Urothelium cell line (cell line): ENCODE measurements around the gene BEND6.
"Not testable (repeated sequence)": the region's sequence is repeated elsewhere in the genome, so short reads cannot be mapped to it uniquely, and the experiment has no call there.

ENCODE experiments used
- DNase-seq: peaks from one replicate; pipeline ENCODE4 v3.0.0; 2011; ENCODE audit warnings: low spot score, mixed read lengths
- FAIRE-seq: peaks from 2 replicates; lab custom pipeline; 2011; peaks lifted over from hg19 to GRCh38; lab: Jason Lieb, UNC

BEND6 gene

DNA sequence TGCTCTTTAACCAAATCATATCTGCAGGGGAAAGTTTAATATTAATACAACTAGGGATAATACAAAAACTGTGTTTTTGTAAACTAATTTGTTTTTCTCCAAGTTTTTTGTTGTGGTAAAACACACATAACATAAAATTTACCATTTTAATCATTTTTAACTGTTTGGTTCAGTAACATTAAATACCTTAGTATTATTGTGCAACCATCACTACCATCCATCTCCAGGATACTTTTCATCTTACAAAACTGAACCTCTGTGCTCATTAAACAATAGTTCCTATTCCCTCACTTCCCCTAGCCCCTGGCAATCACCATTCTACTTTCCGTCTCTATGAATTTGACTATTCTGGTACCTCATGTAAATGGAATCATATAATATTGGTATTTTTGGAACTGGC, 15.9 kb downstream of the BEND6 start:
- DNase-seq: no peak
- no peak for FAIRE-seq

DNA sequence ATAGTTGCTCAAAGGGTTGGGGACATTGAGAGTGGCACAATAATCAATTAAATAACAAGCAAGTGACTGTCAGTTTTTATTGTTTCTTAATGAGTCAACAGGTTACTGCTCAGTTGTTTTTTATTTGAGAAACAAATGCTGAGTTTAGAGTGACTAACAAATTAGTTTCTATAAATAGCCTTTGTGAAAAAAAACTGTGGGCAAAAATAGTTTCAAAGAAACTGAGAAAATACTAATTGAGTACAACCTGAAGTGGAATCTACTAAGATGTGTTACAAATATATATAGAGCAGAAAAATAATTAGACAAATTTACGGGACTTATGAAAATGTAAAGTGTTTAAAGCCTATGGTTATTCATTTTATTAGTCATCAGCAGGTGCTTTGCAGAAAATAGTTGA, 22.3 kb downstream of the BEND6 start:
- DNase-seq (no peak), FAIRE-seq (no peak)

DNA sequence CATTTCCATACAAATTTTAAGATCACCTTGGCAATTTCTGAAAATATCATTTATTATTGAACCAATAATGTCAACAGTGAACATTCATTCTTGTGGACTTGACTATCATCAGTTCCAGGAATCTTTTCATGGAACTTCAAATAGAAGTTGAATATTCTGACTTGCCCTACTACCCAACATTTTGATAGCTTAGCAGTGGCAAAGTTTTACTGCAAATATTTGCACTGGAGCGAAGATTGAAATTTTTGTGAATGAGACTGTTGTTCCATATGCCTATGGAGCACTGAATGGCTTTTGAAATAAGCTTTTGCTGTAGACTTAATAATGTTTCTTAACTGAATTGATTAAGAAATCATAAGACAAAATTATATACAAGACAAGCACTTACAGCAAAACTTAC, 23.6 kb downstream of the BEND6 start:
- no peak for DNase-seq
- no peak for FAIRE-seq

DNA sequence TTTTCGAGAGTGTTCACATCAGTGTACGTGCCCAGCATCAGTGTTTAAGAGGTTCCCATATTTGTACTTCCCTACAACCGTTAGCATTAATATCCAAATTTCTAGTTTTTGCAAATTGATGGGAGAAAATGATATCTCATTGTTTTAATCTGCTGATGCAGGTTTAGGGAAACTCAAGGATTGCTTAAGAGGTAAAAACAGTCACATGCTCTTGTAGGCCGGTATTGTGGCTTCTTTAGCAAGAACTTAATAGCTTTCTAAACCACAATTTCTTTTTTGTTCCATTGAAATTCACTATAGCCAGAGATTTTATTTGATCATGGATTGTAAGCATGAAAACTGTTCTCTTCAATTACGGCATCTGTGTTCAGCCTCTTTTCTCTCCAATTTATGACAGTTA, 29.5 kb downstream of the BEND6 start:
- DNase-seq (no peak), FAIRE-seq (no peak)

DNA sequence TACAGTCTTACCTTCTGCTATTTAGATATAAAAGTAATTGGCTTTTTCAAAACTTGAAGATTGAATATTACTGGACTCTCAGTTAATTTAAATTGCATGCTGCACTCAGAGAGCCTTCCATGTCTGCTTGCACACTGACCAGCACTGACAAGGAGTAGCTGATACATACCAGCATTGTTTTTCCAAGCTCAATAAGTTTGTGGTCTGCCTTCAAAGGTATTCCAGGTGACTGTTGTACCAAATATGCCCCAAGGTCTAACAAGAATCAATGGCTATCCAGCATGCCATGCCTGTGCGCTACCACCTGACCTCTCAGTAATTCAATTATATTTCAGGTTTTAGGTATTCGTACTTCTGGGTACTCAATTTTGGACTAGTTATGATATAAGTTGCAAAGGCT, 30.0 kb downstream of the BEND6 start:
- FAIRE-seq (no peak), DNase-seq (no peak)

DNA sequence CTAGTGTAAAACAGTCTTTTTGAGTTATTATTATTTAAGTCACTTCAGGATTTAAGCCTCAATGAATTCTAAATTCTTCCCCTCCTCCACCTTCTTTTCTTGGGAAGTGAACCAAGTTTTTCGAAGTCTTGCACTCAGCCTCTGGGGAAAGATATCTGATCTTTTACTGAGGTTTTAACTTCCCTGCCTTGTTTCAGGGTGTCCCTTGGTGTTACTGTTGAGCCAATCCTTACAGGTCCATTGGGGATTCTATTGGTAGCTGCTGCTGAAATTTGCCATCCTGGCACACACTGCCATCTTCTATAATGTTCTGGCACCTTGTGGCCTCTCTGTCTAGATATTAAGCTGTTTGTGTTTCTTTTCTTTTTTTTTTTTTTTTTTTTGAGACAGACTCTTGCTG, 31.7 kb downstream of the BEND6 start:
- DNase-seq (no peak), FAIRE-seq (no peak)

DNA sequence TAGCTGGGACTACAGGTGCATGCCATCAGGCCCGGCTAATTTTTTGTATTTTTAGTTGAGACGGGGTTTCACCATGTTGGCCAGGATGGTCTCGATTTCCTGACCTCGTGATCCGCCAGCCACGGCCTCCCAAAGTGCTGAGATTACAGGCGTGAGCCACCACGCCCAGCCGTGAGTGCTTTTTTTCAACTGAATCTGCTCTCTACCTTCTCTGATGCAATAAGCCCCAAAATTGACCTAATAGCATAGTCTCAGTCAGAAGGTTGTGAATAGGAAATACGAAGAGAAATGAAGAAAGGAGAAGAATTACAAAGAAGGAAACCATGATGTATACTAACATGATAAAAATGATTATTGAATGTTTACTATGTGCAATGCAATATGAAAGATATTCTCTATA, 33.2 kb downstream of the BEND6 start:
- FAIRE-seq: no peak
- DNase-seq: no peak

DNA sequence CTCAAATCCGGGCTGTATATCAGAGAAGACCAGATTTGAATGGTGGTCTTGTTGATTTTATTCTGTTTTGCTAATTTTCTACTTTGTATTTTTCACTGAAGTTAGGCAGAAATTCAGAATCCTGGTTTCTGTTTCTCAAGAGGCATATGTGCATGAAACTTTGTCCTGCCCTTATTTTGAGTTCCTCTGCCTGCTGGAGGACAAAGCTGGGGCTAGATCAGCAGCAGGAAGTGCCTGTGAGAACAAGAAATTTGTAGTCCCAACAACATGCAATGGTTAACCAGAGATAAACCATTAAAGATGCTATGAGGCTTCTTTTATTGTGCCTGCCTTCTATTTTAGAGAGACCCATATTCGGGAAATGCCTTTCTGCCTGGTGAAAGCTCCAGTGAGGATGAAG, 37.1 kb downstream of the BEND6 start:
- DNase-seq (no peak), FAIRE-seq (no peak)

DNA sequence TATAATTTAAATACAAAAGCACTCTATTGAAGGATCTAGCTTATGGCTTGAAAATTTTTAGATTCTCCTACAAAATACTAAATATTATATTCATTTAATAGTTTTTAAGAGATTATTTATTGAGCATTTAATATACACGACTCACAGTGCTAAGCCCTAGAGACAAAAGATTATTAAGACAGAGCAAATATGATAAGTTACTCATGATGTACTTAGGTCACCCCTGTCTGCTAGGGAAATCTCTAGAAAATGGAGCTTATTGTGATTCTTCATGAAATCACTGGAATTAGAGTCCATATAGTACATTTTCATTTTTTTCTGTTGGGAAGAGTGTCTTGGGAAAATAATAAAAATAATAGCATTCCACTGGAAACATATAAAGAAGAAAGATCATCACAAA, 37.8 kb downstream of the BEND6 start:
- no peak for DNase-seq
- FAIRE-seq: no peak

DNA sequence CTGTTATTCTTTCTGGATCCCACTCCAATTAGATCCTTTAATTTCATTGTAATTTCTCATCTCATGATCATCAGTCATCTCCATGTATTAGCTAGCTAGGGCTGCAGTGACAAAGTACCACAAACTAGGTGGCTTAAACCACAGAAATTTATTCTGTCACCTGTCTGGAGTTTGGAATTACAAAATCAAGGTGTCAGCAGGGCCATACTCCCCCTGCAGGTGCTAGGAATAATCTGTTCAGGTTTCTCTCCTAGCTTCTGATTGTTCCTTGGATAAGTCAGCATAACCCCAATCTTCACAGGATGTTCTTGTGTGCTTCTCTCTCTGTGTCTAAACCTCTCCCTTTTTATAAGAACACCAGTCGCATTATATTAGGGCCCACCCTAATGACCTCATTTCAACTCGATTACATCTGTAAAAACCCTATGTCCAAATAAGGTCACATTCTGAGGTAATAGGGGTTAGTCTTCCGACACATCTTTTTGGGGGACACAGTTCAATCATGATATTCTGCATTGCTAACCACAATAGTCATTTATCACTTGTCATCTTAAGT, 40.5 kb downstream of the BEND6 start:
- FAIRE-seq: peak; percentile 40
- DNase-seq: no peak

DNA sequence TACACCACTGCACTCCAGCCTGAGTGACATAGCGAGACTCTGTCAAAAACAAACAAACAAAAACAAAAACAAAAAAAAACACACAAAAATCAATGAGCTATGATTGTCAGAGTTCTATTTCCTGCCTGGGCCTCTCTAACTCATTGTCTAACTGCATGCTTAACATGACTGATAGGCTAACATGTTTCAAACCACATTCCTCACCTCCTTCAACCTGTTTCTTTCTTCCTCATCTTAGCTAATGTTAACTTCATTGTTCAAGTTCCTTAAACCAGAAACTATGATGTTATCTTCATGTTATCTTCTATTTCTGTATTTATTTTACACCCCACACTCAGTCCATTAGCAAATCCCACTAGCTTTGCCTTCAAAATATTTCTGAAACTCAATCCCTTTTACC, 41.5 kb downstream of the BEND6 start:
- DNase-seq: no peak
- FAIRE-seq: no peak

DNA sequence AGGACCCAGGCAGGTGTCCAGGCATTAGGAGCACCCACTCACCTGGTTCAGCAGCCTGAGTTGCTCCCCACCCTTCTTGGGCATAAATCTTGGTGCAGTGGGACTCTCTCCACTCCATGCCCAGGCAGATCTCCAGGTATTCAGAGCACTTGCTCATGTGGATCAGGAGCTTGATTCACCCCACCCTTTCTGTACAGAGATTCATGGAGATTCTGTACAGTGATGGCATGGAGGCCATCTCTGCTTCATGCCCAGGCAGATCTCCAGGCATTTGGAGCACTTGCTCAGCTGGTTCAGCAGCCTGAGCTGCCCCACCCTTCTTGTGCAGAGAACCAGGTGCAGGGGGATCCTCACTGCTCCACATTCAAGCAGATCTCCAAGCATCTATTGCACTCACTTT, 44.1 kb downstream of the BEND6 start:
- FAIRE-seq (no peak), DNase-seq (no peak)

DNA sequence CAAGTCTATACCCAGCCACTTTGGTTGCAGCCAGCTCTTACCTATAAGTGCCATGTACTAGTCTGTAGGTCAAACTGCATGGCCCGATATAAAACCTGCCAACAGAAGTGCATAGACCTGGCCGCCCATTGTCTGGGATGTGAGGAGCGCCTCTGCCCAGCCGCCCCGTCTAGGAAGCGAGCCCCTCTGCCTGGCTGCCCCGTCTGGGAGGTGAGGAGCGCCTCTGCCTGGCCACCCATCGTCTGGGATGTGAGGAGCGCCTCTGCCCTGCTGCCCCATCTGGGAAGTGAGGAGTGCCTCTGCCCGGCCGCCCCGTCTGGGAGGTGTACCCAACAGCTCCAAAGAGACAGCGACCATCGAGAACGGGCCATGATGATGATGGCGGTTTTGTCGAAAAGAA, 44.8 kb downstream of the BEND6 start:
- FAIRE-seq, DNase-seq: not testable (repeated sequence)

DNA sequence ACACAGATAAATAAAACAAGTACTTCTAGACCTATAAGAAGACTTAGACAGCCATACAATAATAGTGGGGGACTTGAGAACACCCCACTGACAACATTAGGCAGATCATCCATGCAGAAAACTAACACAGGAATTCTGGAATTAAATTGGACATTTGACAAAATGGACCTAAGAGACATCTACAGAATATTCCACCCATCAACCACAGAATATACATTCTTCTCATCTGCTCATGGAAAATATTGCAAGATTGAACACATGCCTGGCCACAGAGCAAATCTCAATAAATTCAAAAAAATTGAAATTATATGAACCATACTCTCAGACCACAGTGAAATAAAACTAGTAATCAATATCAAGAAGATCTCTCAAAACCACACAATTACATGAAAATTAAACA, 47.3 kb downstream of the BEND6 start:
- FAIRE-seq (no peak), DNase-seq (no peak)

DNA sequence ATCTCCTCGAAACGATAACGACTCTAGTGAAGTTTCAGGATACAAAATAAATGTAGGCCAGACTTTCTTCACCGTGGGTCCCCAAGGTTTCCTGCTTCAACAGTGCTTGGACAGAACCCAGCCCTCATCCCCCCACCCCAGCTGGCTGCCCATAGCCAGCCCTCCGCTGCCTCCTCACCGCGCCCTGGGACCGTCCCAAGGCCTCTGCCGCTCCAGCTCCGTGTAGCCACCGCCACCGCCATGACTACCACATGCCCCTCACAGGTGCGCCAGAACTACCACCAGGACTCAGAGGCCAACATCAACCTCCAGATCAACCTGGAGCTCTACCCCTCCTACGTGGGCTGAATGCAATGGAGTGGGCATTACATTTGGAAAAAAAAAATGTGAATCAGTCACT, 49.4 kb downstream of the BEND6 start:
- FAIRE-seq: peak; percentile 35

DNA sequence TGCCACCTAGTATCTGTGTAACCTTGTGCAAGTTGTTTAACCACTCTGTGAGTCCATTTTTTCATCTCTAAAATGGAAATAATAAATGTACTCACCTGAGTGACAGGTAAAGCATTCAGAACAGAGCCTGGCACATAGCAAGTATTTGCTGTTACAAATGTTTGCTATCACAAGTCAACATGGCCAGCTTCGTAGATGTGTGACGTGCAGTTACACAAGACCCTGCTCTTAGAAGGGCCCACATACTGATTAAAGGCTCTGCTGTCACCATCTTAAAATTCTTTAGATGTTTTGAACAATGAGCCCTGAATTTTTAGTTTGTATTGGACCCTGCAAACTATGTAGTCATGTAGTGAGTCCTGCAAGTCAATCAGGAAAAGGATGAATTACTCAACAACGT, 51.2 kb downstream of the BEND6 start:
- peak; percentile 75 for FAIRE-seq
- no peak for DNase-seq

More for the DNA sequence above, 49.4 kb downstream of the BEND6 start:
- DNase-seq: no peak

DNA sequence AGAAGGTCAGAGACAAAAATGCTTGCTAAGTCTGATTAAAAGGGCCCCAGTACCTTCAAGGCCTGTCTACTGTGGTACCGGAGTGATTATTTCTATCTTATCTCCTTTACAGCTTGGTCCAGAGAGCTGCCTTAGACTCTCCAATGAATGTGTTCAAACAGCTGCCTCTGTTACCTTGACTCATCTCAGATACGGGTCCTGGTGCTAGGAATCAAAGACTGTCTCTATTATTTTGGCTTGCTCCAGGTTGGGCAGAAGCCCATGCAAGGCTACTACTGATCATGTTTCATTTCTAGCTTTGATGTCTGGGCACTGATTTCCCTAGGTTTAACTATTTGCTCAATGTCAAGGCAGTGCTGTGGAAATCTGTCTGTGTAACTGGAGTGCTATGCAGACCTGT, 53.2 kb downstream of the BEND6 start:
- FAIRE-seq, DNase-seq: not testable (repeated sequence)

DNA sequence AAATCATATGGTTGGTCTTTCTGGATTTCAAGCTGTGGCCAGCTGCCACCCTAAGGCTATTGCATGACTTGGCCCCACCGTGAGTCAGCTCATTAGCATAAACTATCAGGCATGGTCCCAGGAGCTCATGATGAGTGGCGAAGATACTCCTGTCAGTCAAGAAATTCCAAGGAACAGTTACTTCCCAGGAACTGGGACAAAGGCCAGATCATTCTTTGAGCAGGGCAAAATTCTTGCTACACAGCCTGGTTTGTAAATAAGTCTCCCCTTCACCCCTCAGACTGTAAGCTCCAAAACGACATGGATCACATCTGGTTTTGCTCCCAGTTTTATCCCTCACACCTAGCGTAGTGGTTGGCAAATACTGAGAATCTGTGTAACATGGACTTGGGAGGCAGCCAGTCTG, 58.6 kb downstream of the BEND6 start:
- peak; percentile 25 for DNase-seq
- FAIRE-seq: no peak

DNA sequence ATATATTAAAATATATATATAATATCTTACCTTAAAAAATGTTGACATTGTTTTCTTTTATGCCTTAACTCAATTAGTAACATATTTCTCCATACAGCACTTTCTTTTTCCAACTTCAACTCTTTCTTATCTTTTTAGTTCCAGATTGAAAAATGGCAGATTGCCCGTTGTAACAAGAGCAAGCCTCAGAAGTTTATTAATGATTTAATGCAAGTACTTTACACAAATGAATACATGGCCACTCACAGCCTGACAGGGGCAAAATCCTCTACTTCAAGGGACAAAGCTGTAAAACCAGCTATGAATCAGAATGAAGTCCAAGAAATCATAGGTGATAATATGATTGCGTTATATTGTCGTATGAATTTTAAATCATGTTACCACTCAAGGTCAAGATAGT, 62.2 kb downstream of the BEND6 start:
- FAIRE-seq (no peak), DNase-seq (no peak)

DNA sequence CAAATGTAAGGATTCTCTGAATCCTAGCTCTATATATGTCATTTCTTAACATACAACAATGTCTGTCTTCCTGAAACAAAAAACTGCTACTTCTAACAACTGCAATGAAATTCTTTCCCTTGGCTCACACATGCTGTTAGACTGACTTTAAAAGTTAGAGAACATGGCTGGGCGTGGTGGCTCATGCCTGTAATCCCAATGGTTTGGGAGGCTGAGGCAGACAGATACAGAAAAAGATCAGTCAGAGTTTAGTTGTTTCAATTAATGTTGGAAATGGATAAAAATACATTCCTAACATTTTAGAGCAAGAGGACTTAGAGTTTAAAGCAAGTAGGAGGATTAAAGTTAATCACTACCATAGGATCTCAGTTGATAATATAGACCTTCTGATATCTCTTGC, 62.9 kb downstream of the BEND6 start:
- FAIRE-seq (no peak), DNase-seq (no peak)

DNA sequence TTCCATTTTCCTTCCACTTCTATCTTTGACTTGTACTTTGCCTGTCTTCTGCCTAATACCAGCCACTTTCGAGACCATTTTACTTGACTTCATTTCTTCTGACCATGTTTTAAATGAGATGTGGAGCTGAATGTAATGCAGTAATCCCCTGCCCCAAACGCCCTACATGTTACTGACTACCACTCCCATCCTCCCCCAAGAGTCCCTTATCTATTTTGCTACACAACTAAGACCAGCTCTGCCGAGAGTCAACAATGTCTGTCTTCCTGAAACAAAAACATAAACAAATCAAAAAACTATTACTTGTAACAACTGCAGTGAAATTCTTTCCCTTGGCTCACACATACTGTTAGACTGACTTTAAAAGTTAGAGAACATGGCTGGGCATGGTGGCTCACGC, 64.5 kb downstream of the BEND6 start:
- FAIRE-seq (no peak), DNase-seq (no peak)

DNA sequence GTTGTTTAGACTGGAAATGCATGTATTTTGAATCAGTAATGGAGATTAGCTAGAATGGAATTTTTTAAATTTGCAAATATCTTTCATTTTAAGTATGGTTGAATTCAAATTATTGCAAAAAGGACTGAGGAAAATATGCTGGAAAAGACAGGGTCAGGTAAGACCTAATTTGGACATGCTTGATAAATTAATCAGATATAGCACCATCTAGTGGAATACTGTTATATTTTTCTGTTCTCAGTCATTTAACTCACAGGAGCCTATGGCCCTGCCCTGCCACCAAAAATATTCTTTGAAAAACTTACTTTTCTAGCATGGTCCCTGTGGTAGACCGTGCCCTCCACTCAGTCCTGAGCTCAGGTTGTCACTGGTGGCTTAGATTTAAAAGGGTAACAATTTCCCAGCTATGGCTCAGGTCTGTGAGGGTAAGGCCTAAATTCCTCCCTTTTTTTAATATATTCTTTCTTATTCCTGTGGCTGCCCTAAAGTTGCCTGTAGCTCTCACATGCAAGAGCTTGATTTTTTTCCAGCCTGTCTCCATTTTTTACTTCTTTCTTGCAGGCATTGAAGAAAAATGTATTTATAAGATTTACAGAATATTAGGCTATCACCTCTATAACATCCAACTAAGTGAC, 66.3 kb downstream of the BEND6 start:
- DNase-seq (peak; percentile 70), FAIRE-seq (no peak)

DNA sequence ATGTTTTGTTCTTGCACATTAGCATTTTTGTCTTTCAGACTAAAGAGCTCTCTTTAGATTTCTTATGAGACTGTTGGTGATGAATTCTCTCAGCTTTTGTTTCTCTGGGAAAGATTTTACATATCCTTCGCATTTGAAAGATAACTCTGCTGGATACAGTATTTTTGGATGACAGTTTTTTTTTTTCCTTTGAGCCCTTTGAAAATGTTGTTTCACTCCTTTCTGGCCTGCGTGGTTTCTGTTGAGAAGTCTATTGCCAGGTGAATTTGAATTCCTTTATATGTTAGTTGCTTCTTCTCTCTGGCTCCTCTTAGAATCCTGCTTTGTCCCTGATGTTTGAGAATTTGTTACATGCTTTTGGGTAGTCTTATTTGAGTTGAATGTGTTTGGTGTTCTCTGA, 69.4 kb downstream of the BEND6 start:
- FAIRE-seq: no peak
- DNase-seq: no peak
